ENCODE results near the gene GCC2. TPM values are rescaled to one million over a fixed set of nuclear protein-coding genes. Genes with fewer than 3 reads are reported as not detected.

GCC2 gene
- total and polyA plus RNA-seq, 2 of the 8 experiments (the other 6 are each of a cell fraction or from before 2014, with no cell fraction given): 4.6 to 54.9 TPM

DNA sequence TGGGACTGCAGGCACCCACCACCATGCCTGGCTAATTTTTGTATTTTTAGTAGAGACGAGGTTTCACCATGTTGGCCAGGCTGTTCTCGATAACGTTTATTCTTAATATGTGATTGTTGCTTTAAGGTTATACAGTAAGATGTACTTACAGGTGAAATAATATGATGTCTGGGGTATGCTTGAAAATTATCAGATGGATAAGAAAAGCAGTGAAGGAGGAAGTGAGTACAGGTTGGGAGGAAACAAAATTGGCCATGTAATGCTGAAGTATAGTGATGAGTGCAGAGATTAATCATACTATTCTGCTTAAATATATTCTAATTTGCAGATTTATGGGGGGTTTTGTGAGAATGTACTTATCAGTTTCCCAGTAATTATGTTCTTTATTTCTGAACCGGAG is 3.0 kb downstream of the GCC2 start:
- POLR2A ChIA-PET (ENCODE audit: partially characterized antibody): interaction anchor here (1.1 kb wide), 1 partner anchor 14 kb away, joined by 4 read pairs; no protein-coding TSS in a partner anchor
- Histone ChIP-seq H3K4me2 (ENCODE audit: insufficient read depth in 1 of 2, low read depth in 2 of 2, low read length in 2 of 2) (no peak overlapping the region), H4K8ac (ENCODE audit: extremely low read depth, insufficient read depth, low read length) (no peak overlapping the region), H3K9me3 (ENCODE audit: insufficient read depth in 2 of 2, low read depth in 1 of 2, low read length in 1 of 2) (no peaks in the 10 kb centered on the region), H3K14ac (ENCODE audit: insufficient read length) (no peak overlapping the region), H3K27ac (ENCODE audit: low read depth, low read length) (no peak overlapping the region), H3K79me1 (ENCODE audit: low read depth, low read length) (no peaks in the 10 kb centered on the region), H3K4me3 (ENCODE audit: extremely low read depth in 1 of 4, insufficient read depth in 2 of 4, low read depth in 3 of 4, low read length in 4 of 4) (no peak overlapping the region), H4K20me1 (replicated peaks in 1 of 2; ENCODE audit: control insufficient read depth in 1 of 2, insufficient read depth in 2 of 2, low read length in 2 of 2) (no peaks in the 10 kb centered on the region), H2BK120ac (replicated peaks; ENCODE audit: low read depth, low read length) (no peak overlapping the region), H2AK5ac (ENCODE audit: low read depth, low read length) (no peak overlapping the region), H3K9ac (replicated peaks in 1 of 4; ENCODE audit: extremely low read depth in 1 of 4, low read depth in 3 of 4, low read length in 3 of 4) (no peak overlapping the region), H3K4ac (replicated peaks; ENCODE audit: insufficient read length, low read depth, low read length) (no peak overlapping the region), H2BK20ac (ENCODE audit: low read length) (no peak overlapping the region), H3K18ac (ENCODE audit: extremely low read depth, low read length) (no peak overlapping the region), H2BK5ac (ENCODE audit: low read depth, low read length) (no peak overlapping the region), H2AFZ (ENCODE audit: low read length) (no peak overlapping the region), H3K27me3 (replicated peaks in 1 of 4; ENCODE audit: control insufficient read depth in 3 of 4, extremely low read depth in 1 of 4, insufficient read depth in 3 of 4, low read length in 3 of 4) (no peaks in the 10 kb centered on the region), H4K91ac (replicated peaks; ENCODE audit: insufficient read length, low read length) (no peak overlapping the region), H3K4me1 (replicated peaks in 1 of 4; ENCODE audit: control insufficient read depth in 3 of 4, insufficient read depth in 4 of 4, low read length in 3 of 4) (peaks cover 0 to 4% (median 0%) of the 10 kb centered on the region in 4 experiments; a peak in 1 of 7 replicates), H3K56ac (replicated peaks; ENCODE audit: insufficient read length, low read depth, low read length) (no peak overlapping the region), H2BK15ac (ENCODE audit: low read length) (no peak overlapping the region), H3K36me3 (ENCODE audit: control insufficient read depth in 2 of 4, insufficient read depth in 4 of 4, low read length in 3 of 4) (peaks cover 2 to 39% (median 24%) of the 10 kb centered on the region in 4 experiments), H4K5ac (ENCODE audit: insufficient read length, low read depth, low read length) (no peak overlapping the region), H2BK12ac (ENCODE audit: low read depth, low read length) (no peak overlapping the region), H3K23me2 (ENCODE audit: low read depth, low read length) (peaks cover 4% of the 10 kb centered on the region; the same call in 1 of the 2 replicates), H3K79me2 (ENCODE audit: control insufficient read depth in 1 of 2, insufficient read depth in 2 of 2, low read length in 2 of 2) (peaks cover 4 to 25% of the 10 kb centered on the region in 2 experiments), H3K23ac (ENCODE audit: insufficient read length) (no peak overlapping the region)
- CTCF ChIA-PET (ENCODE audit: partially characterized antibody): interaction anchor here (2.2 kb wide), 1 partner anchor 14 kb away, joined by 6 read pairs; no protein-coding TSS in a partner anchor
- DNase-seq (ENCODE audit: low read depth in 1 of 2, low spot score in 2 of 2) (no peak), FAIRE-seq (no peak)
- 92% methylated on average over 4 of the region's 4 CpGs; no CpG with 5 or more reads in 1 of the 2 experiments for WGBS, 2 experiments (ENCODE audit: extremely low coverage in 1 of 2, insufficient coverage in 1 of 2, insufficient read length in 1 of 2, insufficient replicate concordance in 2 of 2, low coverage in 1 of 2, low lambda C conversion rate in 2 of 2, missing lambda C conversion rate in 1 of 2)
- no peak for TF ChIP-seq HDAC6 (IDR thresholded peaks at IDR 0.05; ENCODE audit: low read depth, low read length)
- no peak for TF ChIP-seq TAF7 (optimal IDR thresholded peaks at IDR 0.05; ENCODE audit: borderline replicate concordance, low read depth, low read length)
- no peak for TF ChIP-seq JUN (IDR thresholded peaks at IDR 0.05; ENCODE audit: low read depth, low read length)
- TF ChIP-seq TAF1 (IDR thresholded peaks at IDR 0.05; ENCODE audit: low read depth, low read length): no peak
- TF ChIP-seq, protein P1, sequence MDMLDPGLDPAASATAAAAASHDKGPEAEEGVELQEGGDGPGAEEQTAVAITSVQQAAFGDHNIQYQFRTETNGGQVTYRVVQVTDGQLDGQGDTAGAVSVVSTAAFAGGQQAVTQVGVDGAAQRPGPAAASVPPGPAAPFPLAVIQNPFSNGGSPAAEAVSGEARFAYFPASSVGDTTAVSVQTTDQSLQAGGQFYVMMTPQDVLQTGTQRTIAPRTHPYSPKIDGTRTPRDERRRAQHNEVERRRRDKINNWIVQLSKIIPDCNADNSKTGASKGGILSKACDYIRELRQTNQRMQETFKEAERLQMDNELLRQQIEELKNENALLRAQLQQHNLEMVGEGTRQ (IDR thresholded peaks at IDR 0.05; ENCODE audit: low read length): no peak
- TF ChIP-seq EP300 (IDR thresholded peaks at IDR 0.05; ENCODE audit: borderline replicate concordance in 1 of 2, low read depth in 2 of 2, low read length in 2 of 2): no peak
- no peak for TF ChIP-seq YY1 (IDR thresholded peaks at IDR 0.05; ENCODE audit: low read depth, low read length)
